Stimulated activated CD4-positive, alpha-beta T cell treated with anti-CD3 and anti-CD28 coated beads, Interleukin-12 subunit alpha, Interleukin-12 subunit beta, amount 100 ng/mL, for 24 hours (primary cell): Measurements from ENCODE around the gene AFDN.

Experiments used
- DNase-seq, 2 experiments: peaks; one replicate each; pipeline ENCODE4 v3.0.0-alpha.2; 2020; ENCODE audit warnings: low read depth in 2 of 2

The AFDN gene

DNA sequence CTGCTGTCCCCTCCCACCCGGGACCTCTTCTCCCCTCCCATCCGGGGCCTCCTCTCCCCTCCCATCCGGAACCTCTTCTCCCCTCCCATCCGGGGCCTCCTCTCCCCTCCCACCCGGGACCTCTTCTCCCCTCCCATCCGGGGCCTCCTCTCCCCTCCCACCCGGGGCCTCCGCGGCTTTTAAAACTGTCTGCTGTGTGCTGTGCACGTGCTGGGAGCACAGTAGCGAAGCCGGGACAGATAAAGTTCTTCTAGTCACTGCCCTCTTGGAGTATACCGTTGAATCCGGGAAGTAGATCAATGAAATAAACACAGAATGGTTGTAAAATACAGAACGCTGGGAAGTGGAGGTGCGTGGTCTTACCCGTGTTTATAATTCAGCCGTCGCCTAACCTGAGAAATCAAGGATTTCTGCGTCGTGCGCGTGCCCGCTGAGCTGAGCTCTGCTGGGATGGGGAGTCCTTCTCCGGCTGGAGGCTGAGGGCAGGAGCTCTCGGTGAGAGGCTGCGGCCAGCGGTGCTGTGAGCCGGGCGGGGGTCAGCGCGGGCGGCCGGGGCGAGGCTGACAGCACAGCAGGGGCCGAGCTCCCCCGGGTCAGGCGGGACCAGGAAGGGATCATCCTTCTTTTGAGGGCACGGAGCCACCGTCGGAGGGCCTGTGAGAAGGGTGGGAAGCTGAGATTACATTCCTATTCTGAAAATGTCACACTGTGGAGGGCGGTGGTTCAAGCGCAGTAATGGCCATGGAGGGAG, 151.2 kb downstream of the AFDN start:
- DNase-seq = no peak

DNA sequence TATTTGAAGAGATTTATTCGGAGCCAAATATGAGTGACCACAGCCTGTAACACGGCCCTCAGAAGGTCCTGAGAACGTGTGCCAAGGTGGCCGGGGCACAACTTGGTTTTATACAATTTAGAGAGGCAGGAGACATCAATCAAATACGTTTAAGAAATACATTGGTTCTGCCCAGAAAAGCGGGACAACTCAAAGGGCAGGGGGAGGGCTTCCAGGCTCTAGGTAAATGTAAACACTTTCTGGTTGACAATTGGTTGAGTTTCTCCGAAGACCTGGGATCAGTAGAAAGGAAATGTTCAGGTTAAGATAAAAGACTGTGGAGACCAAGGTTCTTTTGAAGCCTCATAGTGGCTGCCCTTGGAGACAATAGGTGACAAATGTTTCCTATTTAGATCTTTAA, 151.9 kb downstream of the AFDN start:
- DNase-seq = no peak

DNA sequence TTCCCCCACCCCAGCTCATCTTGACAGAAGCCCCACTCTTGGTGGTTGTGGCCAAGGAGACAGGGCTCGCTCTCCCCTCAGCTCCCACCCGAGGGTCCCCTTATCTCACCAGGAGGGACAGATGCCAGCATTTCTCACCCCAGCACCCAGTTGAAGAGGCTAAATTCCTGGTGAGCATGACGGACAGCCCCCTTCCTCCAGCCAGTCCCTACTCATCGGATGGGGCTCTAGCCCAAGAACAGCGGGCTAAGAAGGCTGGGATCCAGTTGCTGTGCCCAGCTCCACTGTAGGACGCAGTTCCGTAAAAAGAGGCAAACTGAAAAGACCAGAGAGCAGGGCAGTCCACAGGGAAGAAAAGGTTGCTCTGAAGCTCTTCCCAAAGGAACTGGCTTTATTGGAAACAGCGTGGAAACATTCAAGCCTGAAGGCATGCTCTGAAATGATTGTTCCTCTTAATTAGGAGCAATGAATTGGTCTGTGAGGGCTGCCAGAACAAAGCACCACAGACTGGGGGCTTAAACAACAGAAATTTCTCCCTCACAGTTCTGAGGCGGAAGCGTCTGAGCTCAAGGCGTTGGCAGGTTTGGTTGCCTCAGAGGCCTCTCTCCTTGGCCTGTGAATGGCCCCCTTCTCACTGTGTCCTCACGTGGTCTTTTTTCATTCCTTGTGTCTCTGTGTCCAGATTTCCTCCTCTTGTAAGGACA, 152.9 kb downstream of the AFDN start:
- no peak for DNase-seq

DNA sequence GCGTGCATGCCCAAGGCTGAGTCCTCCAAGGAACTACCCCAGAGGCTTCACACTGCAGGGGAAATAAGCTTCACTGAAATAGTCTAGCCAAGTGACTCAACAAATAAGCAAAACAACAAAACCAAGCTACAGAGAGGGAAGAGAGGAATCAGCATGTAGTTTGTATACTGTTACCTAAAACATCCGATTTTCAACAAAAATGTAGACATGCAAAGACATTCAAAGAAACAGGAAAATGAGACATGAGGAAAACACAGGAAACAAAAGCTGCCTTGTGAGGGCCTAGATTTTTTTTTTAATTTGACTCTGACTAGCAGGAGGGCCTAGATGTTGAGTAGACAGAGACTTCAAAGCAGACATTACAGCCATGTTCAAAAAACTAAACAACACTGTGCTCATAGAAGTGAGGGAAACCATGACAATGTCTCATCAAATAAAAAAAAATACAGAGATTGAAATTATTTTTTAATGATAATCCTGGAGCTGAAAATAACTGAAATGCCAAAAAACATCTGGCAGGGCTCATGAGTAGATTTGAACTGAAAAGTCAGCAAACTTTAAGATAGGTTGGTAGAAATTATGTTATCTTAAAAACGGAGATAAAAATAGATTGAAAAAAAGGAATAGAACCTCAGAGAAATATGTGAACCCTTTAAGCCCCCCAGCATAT, 154.3 kb downstream of the AFDN start:
- DNase-seq = no peak

DNA sequence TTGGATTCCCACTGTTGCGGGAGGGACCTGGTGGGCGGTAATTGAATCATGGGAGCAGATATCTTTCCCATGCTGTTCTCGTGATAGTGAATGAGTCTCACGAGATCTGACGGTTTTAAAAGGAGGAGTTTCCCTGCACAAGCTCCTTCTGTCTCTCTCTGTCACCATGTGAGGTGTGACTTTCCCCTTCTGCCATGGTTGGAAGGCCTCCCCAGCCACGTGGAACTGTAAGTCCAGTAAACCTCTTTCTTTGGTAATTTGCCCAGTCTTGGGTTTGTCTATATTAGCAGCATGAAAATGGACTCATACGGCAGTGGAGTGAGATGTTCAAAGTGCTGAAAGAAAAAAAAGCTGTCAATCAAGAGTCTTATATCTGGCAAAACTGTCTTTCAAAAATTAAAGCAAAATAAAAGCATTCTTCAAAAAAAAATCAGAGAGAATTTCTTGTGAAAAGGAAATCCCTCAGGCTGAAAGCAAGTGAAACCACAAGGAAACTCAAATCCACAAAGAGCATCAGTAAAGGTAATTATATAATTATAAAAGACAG, 155.3 kb downstream of the AFDN start:
- no peak for DNase-seq

DNA sequence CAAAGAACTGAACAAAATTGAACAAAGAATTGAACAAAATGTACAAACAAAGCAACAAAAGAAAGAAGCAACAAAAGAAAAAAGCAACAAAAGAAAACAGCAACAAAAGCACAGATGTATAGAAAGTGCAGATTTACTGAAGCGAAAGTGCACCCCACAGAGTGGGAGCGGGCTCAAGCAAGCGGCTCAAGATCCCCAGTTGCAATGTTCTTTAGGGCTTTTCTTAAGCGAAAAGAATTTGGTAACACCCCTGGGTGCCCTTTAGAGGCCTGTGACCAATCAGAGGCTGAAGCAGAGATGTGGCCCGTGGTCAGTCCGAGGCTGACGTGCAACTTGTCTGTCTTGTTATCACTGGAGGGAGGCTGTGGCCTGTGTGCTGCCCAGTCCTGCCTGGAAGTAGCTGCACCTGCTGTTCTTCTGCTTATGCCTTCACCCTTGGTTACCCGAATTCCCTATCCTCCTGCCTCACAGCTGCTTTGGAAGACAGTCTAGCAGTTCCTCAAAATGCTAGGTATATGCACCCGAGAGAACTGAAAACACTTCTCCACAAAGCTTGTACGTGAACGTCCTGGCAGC, 157.5 kb downstream of the AFDN start:
- no peak for DNase-seq

DNA sequence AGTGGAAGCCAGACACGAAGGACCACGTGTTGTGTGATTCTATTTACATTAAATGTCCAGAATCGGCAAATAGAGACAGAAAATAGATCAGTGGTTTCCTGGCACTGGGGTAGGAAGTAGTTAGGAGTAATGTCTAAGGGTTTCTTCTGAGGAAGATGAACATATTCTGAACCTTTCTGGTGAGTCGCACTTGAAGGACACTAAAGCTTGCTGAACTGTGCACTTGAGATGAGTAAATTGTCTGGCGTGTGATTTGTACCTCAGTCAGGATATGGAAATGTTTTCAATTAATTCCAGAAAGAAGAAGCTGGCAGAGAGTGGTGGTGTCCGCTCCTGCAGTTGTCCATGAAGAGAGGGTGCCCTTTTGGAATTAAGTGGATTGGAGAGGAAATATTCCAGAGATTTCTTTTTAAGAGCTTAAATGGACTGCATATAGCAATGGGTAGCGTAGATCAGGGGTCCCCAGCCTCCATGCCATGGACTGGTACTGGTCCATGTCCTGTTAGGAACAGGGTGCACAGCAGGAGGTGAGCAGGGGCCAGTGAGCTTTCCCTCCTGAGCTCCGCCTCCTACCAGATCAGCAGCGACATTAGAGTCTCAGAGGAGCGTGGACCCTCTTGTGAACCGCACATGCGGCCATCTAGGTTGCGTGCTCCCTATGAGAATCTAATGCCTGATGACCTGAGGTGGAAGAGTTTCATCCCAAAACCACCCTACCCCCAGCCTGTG, 158.3 kb downstream of the AFDN start:
- DNase-seq = no peak

DNA sequence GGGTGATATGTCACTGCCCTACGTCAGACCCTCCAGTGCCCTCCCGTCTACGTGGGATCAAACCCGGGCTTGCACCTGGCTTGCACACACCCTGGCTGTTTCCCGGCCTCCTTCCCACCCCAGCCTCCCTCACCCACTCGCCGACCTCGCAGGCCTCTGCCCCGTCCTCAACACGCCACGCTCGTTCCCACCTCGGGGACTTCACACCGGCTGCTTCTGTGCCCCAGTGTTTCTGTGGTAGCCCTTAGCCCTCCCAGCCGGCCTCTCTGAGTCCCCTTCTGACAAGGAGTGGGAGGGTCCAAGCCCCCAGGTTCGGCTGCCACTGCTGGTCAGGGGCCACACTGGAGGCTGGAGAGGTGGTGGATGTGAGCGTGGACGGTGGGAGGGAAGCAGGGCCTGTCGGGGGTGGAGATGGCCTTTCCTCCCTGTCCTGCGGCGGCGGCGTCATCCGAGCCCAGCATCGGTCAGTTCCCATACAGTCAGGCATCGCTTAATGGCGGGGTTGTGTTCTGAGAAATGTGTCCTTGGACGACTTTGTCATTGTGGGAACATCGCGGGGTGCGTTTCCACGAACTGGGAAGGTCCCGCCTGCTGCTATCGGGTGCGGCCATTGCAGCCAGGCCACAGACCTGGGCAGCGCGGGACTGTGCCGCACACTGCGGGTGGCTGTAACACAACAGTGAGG, 159.3 kb downstream of the AFDN start:
- DNase-seq = no peak

DNA sequence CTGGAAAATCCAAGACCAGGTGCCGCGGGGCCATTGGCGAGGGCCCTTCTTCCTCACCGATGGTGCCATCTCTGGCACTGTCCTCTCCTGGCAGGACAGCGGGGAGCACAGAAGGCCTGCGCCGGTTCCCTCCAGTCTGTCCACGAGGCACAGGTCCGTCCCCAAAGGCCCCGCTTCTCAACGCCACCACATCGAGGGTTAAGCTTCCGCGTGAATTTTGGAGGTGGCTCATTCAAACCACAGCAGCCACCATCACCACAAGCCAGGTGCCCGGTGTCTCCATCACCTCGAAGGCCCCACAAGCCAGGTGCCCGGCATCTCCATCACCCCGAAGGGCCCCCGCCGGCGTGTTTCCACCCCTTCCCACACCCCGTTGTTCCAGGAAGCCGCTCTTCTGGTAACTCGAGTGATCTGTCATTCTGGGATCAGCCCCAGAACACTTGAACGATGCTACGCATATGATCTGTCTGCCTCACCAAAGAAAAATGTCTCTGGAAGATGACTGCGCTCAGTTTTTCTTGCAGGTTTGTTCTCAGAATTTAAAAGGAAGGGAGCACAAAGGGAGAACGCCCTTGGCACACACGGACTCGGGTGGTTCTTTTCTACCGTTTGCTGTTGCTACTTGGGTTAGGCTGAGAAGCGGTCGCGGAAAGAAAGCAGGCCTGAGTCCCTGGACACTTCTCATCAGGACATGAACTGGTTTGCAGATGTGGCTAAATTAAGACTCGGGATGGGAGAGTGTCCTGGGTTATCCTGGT, 160.9 kb downstream of the AFDN start:
- no peak for DNase-seq

DNA sequence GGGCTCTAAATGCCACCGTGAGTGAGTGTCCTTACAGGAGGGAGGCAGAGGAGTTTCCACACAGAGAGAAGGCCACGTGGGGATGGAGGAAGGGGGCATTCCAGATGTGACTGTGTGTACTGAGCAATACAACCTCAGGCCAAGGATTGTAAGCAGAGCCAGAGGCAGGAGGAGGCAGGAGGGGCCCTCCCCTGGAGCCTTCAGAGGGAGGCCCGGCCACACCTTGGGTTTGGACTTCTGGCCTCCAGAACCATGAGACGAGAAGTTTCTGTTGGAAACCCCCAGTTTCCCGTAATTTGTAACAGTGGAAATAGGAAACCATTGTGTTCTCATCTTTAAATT, 161.4 kb downstream of the AFDN start:
- no peak for DNase-seq

DNA sequence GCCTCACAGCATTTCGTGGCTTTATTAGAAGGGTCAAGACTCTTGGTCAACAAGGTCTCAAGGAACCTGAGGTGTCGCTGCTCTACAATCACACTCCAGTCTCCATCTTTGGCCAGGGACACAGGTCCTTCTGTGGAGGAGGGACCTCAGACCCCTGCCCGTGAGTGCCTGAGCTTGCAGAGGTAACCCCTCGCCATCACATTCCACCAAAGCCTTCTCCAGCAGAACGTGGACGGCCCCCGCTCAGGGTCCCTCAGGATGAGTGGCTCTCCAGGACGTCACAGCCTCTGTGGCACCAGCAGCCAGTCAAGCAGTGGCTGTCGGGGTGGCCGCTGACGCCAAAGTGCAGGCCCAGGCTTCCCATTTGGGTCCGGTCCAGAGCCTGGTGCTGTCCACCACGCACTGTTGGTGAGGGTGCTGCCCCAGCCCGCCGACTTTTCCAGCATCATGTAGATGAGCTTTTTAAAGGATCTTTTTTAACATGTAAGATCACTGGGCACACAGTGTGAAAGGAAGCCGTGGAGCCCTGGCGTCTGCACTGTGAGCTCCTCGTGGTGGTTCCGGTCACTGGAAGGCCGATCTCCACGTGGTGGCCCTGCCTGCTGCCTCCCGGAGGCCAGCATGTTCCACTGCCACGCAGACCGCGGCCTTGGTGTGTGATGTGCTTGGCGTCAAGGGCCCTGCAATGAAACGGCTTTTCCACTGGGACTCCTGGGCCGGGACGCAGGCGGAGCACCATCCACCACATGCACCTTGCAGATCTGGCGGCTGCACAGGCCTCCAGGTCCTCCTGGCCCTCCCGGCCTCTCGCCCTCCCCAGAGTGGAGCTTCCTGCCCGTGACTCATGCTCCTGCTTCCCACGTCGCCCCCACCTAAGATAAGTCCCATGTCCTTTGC, 162.5 kb downstream of the AFDN start:
- DNase-seq = no peak

DNA sequence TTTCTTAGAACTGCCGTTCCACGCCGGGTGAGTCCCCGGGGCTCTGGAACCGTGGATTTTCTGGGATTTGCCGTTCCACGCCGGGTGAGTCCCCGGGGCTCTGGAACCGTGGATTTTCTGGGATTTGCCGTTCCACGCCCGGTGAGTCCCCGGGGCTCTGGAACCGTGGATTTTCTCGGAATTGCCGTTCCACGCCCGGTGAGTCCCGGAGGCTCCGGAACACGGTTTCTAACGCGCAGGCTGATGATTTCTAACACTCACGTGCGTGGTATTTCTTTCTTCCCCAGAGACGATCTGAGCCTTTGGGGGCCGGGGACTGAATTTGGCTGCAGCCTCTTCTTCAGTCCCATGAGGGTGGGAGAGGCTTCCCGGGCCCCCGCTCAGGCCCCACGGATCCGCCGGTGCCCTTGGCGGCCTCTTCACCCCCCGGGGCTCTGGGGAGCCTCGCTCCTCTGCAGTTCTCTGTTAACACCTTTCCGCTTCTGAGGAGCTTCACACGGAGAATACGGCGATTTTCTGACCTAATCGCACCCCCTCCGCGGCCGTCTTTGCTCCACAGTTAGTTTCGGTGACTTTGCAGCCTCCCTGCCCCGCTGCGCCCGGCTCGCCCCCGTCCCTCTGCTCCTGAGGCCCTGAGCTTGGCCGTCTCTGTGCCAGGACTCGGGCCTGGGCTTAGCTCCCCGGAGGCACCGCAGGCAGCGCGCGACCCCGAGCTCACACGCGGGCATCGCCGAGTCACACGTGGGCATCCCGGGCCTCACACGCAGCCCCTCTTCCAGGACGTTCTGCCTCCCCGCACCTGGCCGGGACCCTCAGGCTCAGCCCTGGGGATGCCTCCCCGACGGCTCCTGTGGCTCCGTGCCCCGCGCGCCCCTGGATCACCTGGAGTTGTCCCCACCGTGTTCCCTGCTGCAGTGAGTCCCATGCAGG, 163.6 kb downstream of the AFDN start:
- DNase-seq = no peak

DNA sequence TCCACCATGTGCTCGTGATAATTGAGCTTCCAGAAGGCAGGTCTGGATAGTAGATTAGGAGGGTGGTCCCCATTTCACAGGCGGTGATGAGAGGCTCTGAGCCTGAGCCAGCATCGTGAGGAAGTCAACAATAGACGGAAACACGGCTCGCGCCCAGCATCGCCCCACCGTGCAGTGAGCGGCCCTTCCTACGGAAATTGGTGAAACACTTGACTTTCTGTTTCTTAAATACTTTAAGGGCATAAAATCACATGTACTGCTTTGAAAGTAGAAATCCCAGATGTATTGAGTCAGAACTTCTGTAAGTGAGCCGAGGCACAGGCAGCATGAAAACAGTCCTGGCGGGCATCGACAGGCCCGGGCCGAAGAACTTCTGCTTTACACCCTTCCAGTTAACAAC, 166.5 kb downstream of the AFDN start:
- no peak for DNase-seq

DNA sequence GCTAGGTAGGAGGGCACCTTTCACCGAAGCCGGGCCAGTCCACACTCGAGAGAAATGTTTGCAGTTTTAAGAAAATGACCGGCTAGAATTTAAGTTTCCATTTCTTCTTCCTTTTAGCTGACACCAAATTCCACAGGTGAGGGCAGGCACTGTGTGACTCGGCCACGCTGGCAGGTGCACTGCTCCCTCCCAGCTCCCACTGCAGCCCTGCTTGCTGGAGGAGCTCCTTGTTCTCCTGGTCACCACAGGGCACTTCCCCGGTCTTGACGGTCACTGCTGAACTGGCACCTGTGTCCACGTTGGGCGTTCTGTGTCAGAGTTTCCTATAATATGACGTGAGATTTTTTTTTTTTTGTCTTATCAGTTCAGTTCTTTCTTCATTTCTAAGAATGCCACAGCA, 167.1 kb downstream of the AFDN start:
- DNase-seq = no peak

DNA sequence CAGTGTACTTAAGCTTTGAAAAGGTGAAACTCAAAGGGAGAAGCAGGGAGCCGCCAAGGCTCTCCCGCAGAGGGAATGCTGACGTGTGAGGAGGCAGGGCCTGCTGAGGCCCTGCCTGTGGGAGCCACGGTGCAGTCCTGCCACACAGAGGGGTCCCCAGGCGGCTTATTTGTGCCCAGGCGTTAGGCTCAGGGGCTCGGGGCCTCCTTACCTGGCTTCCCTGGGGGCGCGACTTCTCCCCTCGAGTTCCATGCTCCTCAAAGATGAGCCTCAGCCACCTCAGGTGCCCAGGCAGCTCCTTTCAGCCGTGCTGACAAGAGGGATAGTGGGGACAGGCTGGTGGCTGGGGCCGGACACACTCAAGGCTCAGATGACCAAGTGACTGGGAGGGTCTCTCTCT, 168.6 kb downstream of the AFDN start:
- DNase-seq = no peak

DNA sequence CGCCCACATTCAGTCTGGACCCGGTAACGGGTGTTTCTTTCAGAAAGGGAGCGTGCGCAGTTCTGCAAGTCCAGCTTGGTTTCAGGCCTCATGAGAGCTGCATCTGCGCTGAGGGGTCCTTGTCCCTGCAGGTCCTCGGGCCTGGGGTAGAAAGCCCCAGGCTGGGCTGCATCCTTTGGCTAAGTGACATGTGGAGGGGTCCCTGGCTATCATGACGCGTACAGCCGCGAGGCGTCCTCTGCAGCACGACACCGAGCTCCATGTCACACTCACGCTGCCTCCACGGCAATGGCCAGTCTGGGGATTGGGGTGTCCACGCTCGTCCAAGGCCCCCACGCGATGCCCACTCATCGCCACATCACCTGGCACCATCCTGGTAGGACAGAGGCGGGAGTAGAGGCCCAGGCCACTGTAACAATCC, 169.0 kb downstream of the AFDN start:
- no peak for DNase-seq

DNA sequence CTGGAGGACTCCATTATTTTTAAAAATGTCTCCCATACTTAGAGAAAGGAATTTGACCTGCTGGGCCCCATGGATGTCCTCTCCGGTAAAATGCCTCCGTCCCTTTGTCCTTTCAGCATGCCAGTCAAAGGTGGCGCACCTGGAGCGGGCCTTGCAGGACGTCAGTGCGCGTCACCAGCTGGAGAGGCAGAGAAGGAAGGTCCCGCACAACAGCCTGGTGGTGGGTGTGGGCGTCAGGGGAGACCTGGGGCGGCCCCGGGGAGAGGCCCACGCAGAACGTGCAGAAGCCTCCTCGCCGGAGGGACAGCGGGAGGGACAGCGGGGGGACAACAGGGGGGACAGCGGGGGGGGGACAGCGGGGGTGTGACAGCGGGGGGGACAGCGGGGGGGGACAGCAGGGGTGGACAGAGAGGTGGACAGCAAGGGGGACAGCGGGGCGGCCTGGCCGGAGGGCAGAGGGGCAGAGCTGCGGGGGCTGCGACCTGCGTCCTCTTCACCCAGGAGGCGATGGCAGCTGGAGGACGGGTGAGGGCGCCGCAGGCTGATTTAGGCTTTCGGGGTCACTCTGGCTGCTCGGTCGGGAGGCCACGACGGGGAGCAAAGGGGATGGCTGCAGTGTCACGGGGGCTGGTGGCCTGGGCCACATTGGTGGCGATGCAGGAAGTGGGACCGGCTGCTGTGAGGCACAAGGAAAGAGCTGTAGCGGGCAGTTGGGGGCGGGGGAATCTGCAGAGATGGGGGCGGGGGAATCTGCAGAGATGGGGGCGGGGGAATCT, 169.9 kb downstream of the AFDN start:
- no peak for DNase-seq

DNA sequence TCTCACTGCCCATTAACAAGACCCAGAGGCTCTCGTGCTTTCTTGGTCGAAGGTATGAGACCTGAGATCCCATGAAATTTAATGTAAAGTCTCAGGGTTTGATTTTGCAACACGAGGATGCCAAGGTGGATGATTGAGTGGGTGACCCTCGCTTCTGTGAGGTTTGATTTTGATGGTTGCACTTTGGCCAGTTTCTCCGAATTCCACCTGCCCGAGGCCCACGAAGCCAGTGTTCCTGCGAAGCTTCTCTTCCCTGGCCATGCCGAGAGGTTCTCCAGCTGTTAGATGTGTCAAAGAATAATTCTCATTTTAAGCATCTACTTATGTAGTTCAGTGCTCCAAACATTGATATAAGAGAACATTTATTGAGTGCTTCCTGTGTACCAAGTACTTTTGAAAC, 170.9 kb downstream of the AFDN start, which contains the start of gene KIF25:
Gene KIF25 (plus strand): TSS at position 30 of the 400 bp plus-strand sequence. CDS start 31,915 bp downstream, outside the sequence.
- no peak for DNase-seq
